ENCODE results near the gene SFXN5.

- TF ChIP-seq POLR2A (IDR thresholded peaks at IDR 0.05) (no peak), CTCF (IDR thresholded peaks at IDR 0.05) (no peak)
Measured at GRCh38 chr2:72953528-72953927, 118.0 kb downstream of the SFXN5 start.
